Measurements from ENCODE around the gene KIF1C. TPM values are rescaled to one million over a fixed set of nuclear protein-coding genes. Genes with fewer than 3 reads are reported as not detected.

KIF1C gene
- total RNA-seq, 1 experiment from 2014 or later: 121 TPM

GRCh38 chr17:4998732-4999429, 1.1 kb downstream of the KIF1C start (continued):
- TF ChIP-seq ZNF274 (IDR thresholded peaks at IDR 0.05; ENCODE audit: low read depth, low read length) (no peak), CEBPB (IDR thresholded peaks at IDR 0.05; ENCODE audit: low read depth) (no peak)

GRCh38 chr17:4999430-5000093, 1.8 kb downstream of the KIF1C start:
- ChIA-PET RAD21 (ENCODE audit: low non-redundant PET in 1 of 2, low total read pairs in 2 of 2, uncharacterized antibody in 2 of 2, unreplicated experiment in 2 of 2) (no interaction called here), POLR2A (no interaction called here), CTCF (no interaction called here)
- H3K9ac ChIP-seq (ENCODE audit: low read length): peak overlapping the region; percentile 90
- no peaks in the 10 kb centered on the region for H3K9me2 ChIP-seq (ENCODE audit: insufficient read depth)
- H3K9me3 ChIP-seq (ENCODE audit: control insufficient read depth in 1 of 2, insufficient read depth in 1 of 2, low read depth in 1 of 2, low read length in 2 of 2): no peaks in the 10 kb centered on the region
- H3K4me3 ChIP-seq (replicated peaks in 1 of 2; ENCODE audit: low read depth in 1 of 2, low read length in 2 of 2): peak overlapping the region; percentile 92 to 95
- TSS peak; percentile 67 for BruUV-seq (replicated peaks)
- no peaks in the 10 kb centered on the region for H3K27me3 ChIP-seq (ENCODE audit: insufficient read depth, low read length)
- ATAC-seq: no peak
- TF ChIP-seq CEBPB (IDR thresholded peaks at IDR 0.05; ENCODE audit: low read depth) (no peak), ZNF274 (IDR thresholded peaks at IDR 0.05; ENCODE audit: low read depth, low read length) (no peak), SRF (IDR thresholded peaks at IDR 0.05; ENCODE audit: low read depth) (no peak), EGR1 (IDR thresholded peaks at IDR 0.05; ENCODE audit: low read depth) (no peak), CTCF (IDR thresholded peaks at IDR 0.05 in 2 of 3, conservative IDR thresholded peaks at IDR 0.05 in 1 of 3; ENCODE audit: borderline replicate concordance in 1 of 3, insufficient read depth in 1 of 3, low read depth in 2 of 3, low read length in 2 of 3) (no peak), SP1 (IDR thresholded peaks at IDR 0.05; ENCODE audit: low read depth) (no peak), TCF7L2 (IDR thresholded peaks at IDR 0.05; ENCODE audit: borderline replicate concordance, extremely low read depth, insufficient read depth, insufficient read length) (no peak), JUND (IDR thresholded peaks at IDR 0.05) (no peak), FOSL1 (IDR thresholded peaks at IDR 0.05; ENCODE audit: low read depth) (no peak), RAD21 (IDR thresholded peaks at IDR 0.05; ENCODE audit: low read depth) (no peak), YY1 (IDR thresholded peaks at IDR 0.05; ENCODE audit: extremely low read depth, insufficient replicate concordance, low read depth, low read length) (no peak), ELF1 (IDR thresholded peaks at IDR 0.05; ENCODE audit: borderline replicate concordance, low read depth) (no peak), EZH2 (IDR thresholded peaks at IDR 0.05) (no peak), MAX (IDR thresholded peaks at IDR 0.05) (no peak), ZFX (IDR thresholded peaks at IDR 0.05) (no peak)
- H4K20me1 ChIP-seq (ENCODE audit: insufficient read depth): no peaks in the 10 kb centered on the region
- peaks cover 34% of the 10 kb centered on the region for H3K79me2 ChIP-seq (ENCODE audit: insufficient read depth, low read length)
- peak overlapping the region; percentile 99 for H3K4me2 ChIP-seq (ENCODE audit: low read length)
- intact Hi-C loops (cut with micrococcal nuclease): no loop called here
- peaks cover 16 to 33% of the 10 kb centered on the region in 2 experiments for H3K4me1 ChIP-seq (ENCODE audit: control insufficient read depth in 1 of 2, insufficient read depth in 2 of 2, low read length in 2 of 2)
- DNase-seq (ENCODE audit: low read depth, low spot score): no peak
- H2AFZ ChIP-seq (ENCODE audit: low read depth, low read length, poor library complexity, severe bottlenecking): no peak overlapping the region
- peak overlapping the region; percentile 93 for H3K27ac ChIP-seq (ENCODE audit: low read depth, low read length)
- peaks cover 24 to 28% of the 10 kb centered on the region in 2 experiments for H3K36me3 ChIP-seq (ENCODE audit: control insufficient read depth in 1 of 2, insufficient read depth in 2 of 2, low read length in 2 of 2)
